H1 (cell line): Measurements from ENCODE around the gene MARK3. TPM values are rescaled to one million over a fixed set of nuclear protein-coding genes. Genes with fewer than 3 reads are reported as not detected.

Experiments used
- CTCF ChIA-PET: fragments of 300-600 bp; sonication (Branson Sonifier 250); formaldehyde crosslinking; loops from one replicate; lab custom pipeline; 2021; ENCODE audit not compliant: partially characterized antibody; lab: Charles Lee
- POLR2A ChIA-PET: fragments of 300-600 bp; sonication (Branson Sonifier 250); formaldehyde crosslinking; loops from one replicate; lab custom pipeline; 2021; ENCODE audit warnings: inconsistent platforms; ENCODE audit not compliant: partially characterized antibody; lab: Charles Lee
- DNase-seq, 2 experiments: peaks; one replicate each; pipeline versions ENCODE4 v3.0.0 to v3.0.0-alpha.2; 2010 to 2022; ENCODE audit warnings: low spot score in 2 of 2, low read depth in 1 of 2, mixed read lengths in 1 of 2
- FAIRE-seq: peaks from 2 replicates; lab custom pipeline; 2011; peaks lifted over from hg19 to GRCh38; lab: Jason Lieb, UNC
- H2AFZ ChIP-seq: 2 replicates; pipeline ENCODE4 v1.8.1; 2012; ENCODE audit warnings: low read length, inconsistent platforms
- H2AK5ac ChIP-seq: 2 replicates; pipeline ENCODE4 v1.6.1; 2013; ENCODE audit warnings: low read depth, low read length
- H2BK120ac ChIP-seq: replicated peaks from 2 replicates; pipeline ENCODE3; 2013; ENCODE audit warnings: low read depth, low read length, inconsistent platforms
- H2BK12ac ChIP-seq: 2 replicates; pipeline ENCODE4 v1.6.1; 2013; ENCODE audit warnings: low read depth, low read length
- H2BK15ac ChIP-seq: 2 replicates; pipeline ENCODE4 v1.6.1; 2013; ENCODE audit warnings: low read length
- H2BK20ac ChIP-seq: 2 replicates; pipeline ENCODE4 v1.6.1; 2013; ENCODE audit warnings: low read length
- H2BK5ac ChIP-seq: 2 replicates; pipeline ENCODE4 v1.6.1; 2013; ENCODE audit warnings: low read depth, low read length
- H3K14ac ChIP-seq: 2 replicates; pipeline ENCODE4 v1.6.1; 2013; ENCODE audit warnings: inconsistent platforms; ENCODE audit not compliant: insufficient read length
- H3K18ac ChIP-seq: 2 replicates; pipeline ENCODE4 v1.6.1; 2013; ENCODE audit warnings: low read length; ENCODE audit errors: extremely low read depth
- H3K23ac ChIP-seq: 2 replicates; pipeline ENCODE4 v1.6.1; 2013; ENCODE audit warnings: inconsistent platforms; ENCODE audit not compliant: insufficient read length
- H3K23me2 ChIP-seq: 2 replicates; pipeline ENCODE4 v1.6.1; 2013; ENCODE audit warnings: low read depth, low read length
- H3K27ac ChIP-seq: 2 replicates; pipeline ENCODE4 v1.6.1; 2011; ENCODE audit warnings: low read depth, low read length, inconsistent platforms
- H3K27me3 ChIP-seq, 4 experiments: replicated peaks in 1 of 4; 1 replicate in 1 of 4; 2 replicates in 3 of 4; pipeline versions ENCODE4 v1.6.1 to v1.8.1; 2011 to 2013; ENCODE audit warnings: low read length in 3 of 4, mild to moderate bottlenecking in 3 of 4, inconsistent platforms in 2 of 4, mixed read lengths in 2 of 4, moderate library complexity in 1 of 4; ENCODE audit not compliant: control insufficient read depth in 3 of 4, insufficient read depth in 3 of 4; ENCODE audit errors: extremely low read depth in 1 of 4
- H3K36me3 ChIP-seq, 4 experiments: 2 replicates each; pipeline versions ENCODE4 v1.6.1 to v1.8.1; 2011 to 2013; ENCODE audit warnings: mild to moderate bottlenecking in 4 of 4, low read length in 3 of 4, moderate library complexity in 2 of 4, control low read depth in 1 of 4, inconsistent platforms in 1 of 4; ENCODE audit not compliant: insufficient read depth in 4 of 4, control insufficient read depth in 2 of 4
- H3K4ac ChIP-seq: replicated peaks from 2 replicates; pipeline ENCODE3; 2013; ENCODE audit warnings: low read length, low read depth, mixed read lengths, inconsistent platforms; ENCODE audit not compliant: insufficient read length
- H3K4me1 ChIP-seq, 4 experiments: replicated peaks in 1 of 4; 1 replicate in 1 of 4; 2 replicates in 3 of 4; pipeline versions ENCODE4 v1.6.1 to v1.8.1; 2011 to 2013; ENCODE audit warnings: low read length in 3 of 4, inconsistent platforms in 2 of 4, mixed read lengths in 1 of 4; ENCODE audit not compliant: insufficient read depth in 4 of 4, control insufficient read depth in 3 of 4
- H3K4me2 ChIP-seq, 2 experiments: 2 replicates each; pipeline versions ENCODE4 v1.6.1 to v1.8.1; 2011 to 2013; ENCODE audit warnings: low read depth in 2 of 2, low read length in 2 of 2, control low read depth in 1 of 2, inconsistent platforms in 1 of 2, mild to moderate bottlenecking in 1 of 2; ENCODE audit not compliant: insufficient read depth in 1 of 2
- H3K4me3 ChIP-seq, 4 experiments: fragments of 200-600, 300-600 bp in 1 of 4; sonication (generic), shearing (Covaris generic), sonication (Bioruptor Twin) in 1 of 4; 2 replicates each; pipeline versions ENCODE4 v1.5.1 to v1.8.1; 2011 to 2016; ENCODE audit warnings: low read length in 4 of 4, low read depth in 3 of 4, control low read depth in 2 of 4, inconsistent platforms in 2 of 4, mild to moderate bottlenecking in 2 of 4, mixed read lengths in 1 of 4, moderate library complexity in 1 of 4; ENCODE audit not compliant: insufficient read depth in 2 of 4; ENCODE audit errors: extremely low read depth in 1 of 4
- H3K56ac ChIP-seq: replicated peaks from 2 replicates; pipeline ENCODE3; 2013; ENCODE audit warnings: low read depth, mild to moderate bottlenecking, mixed read lengths, low read length, inconsistent platforms; ENCODE audit not compliant: insufficient read length
- H3K79me1 ChIP-seq: 2 replicates; pipeline ENCODE4 v1.6.1; 2013; ENCODE audit warnings: low read depth, low read length, control low read depth
- H3K79me2 ChIP-seq, 2 experiments: 2 replicates each; pipeline versions ENCODE4 v1.6.1 to v1.8.1; 2012 to 2013; ENCODE audit warnings: low read length in 2 of 2, mild to moderate bottlenecking in 2 of 2, inconsistent platforms in 1 of 2; ENCODE audit not compliant: insufficient read depth in 2 of 2, control insufficient read depth in 1 of 2
- H3K9ac ChIP-seq, 4 experiments: replicated peaks in 1 of 4; 1 replicate in 1 of 4; 2 replicates in 3 of 4; pipeline versions ENCODE4 v1.6.1 to v1.8.1; 2011 to 2013; ENCODE audit warnings: low read depth in 3 of 4, low read length in 3 of 4, control low read depth in 2 of 4, mild to moderate bottlenecking in 2 of 4, moderate library complexity in 2 of 4, inconsistent platforms in 1 of 4; ENCODE audit errors: extremely low read depth in 1 of 4
- H3K9me3 ChIP-seq, 2 experiments: 2 replicates each; pipeline versions ENCODE4 v1.6.1 to v1.8.1; 2012 to 2013; ENCODE audit warnings: mild to moderate bottlenecking in 2 of 2, moderate library complexity in 2 of 2, control low read depth in 1 of 2, inconsistent platforms in 1 of 2, low read depth in 1 of 2, low read length in 1 of 2, mixed read lengths in 1 of 2; ENCODE audit not compliant: insufficient read depth in 2 of 2
- H4K20me1 ChIP-seq, 2 experiments: replicated peaks in 1 of 2; 2 replicates each; pipeline versions ENCODE3 to v1.8.1; 2011 to 2013; ENCODE audit warnings: inconsistent platforms in 2 of 2, low read length in 2 of 2, mild to moderate bottlenecking in 1 of 2; ENCODE audit not compliant: insufficient read depth in 2 of 2, control insufficient read depth in 1 of 2
- H4K5ac ChIP-seq: 2 replicates; pipeline ENCODE4 v1.6.1; 2013; ENCODE audit warnings: low read length, low read depth, mixed read lengths, inconsistent platforms; ENCODE audit not compliant: insufficient read length
- H4K8ac ChIP-seq: 2 replicates; pipeline ENCODE4 v1.8.0; 2013; ENCODE audit warnings: mild to moderate bottlenecking, moderate library complexity, low read length, inconsistent platforms; ENCODE audit not compliant: insufficient read depth; ENCODE audit errors: extremely low read depth
- H4K91ac ChIP-seq: replicated peaks from 2 replicates; pipeline ENCODE3; 2013; ENCODE audit warnings: low read length, mixed read lengths, inconsistent platforms; ENCODE audit not compliant: insufficient read length
- CBX8 ChIP-seq: fragments of 300-800, 300-1000 bp; sonication (generic); IDR thresholded peaks from 2 replicates; pipeline ENCODE4 v1.7.1; 2016; ENCODE audit warnings: low read depth, low read length, borderline replicate concordance
- CREB1 ChIP-seq: IDR thresholded peaks from 2 replicates; pipeline ENCODE4 v1.6.1; 2012; ENCODE audit warnings: inconsistent platforms
- EGR1 ChIP-seq: IDR thresholded peaks from 2 replicates; pipeline ENCODE4 v1.6.1; 2011; ENCODE audit warnings: low read depth, low read length, borderline replicate concordance
- FOSL1 ChIP-seq: IDR thresholded peaks from 2 replicates; pipeline ENCODE4 v1.6.1; 2011; ENCODE audit warnings: mild to moderate bottlenecking, low read depth, low read length, moderate library complexity; ENCODE audit not compliant: insufficient read depth
- HDAC6 ChIP-seq: IDR thresholded peaks from one replicate; pipeline ENCODE4 v1.7.1; 2012; ENCODE audit warnings: low read depth, mild to moderate bottlenecking, inconsistent platforms, low read length, moderate library complexity
- JUND ChIP-seq: IDR thresholded peaks from 2 replicates; pipeline ENCODE4 v1.6.1; 2011; ENCODE audit warnings: mild to moderate bottlenecking, improper control_type of control experiment, low read length
- POLR2A ChIP-seq, 2 experiments: IDR thresholded peaks; 1 replicate in 1 of 2; 2 replicates in 1 of 2; pipeline ENCODE4 v1.6.1; 2011; ENCODE audit warnings: low read depth in 2 of 2, low read length in 2 of 2, mild to moderate bottlenecking in 2 of 2; ENCODE audit errors: control extremely low read depth in 1 of 2
- RFX5 ChIP-seq: IDR thresholded peaks from 2 replicates; pipeline ENCODE4 v1.6.1; 2011; ENCODE audit warnings: low read depth, low read length, improper control_type of control experiment, borderline replicate concordance
- SIX5 ChIP-seq: IDR thresholded peaks from 2 replicates; pipeline ENCODE4 v1.6.1; 2011; ENCODE audit warnings: mild to moderate bottlenecking, low read depth, low read length
- SP1 ChIP-seq: IDR thresholded peaks from 2 replicates; pipeline ENCODE4 v1.6.1; 2011; ENCODE audit warnings: low read depth, low read length
- TCF12 ChIP-seq: IDR thresholded peaks from 2 replicates; pipeline ENCODE4 v1.6.1; 2011; ENCODE audit warnings: low read depth, mild to moderate bottlenecking, low read length
- ZNF274 ChIP-seq: IDR thresholded peaks from 2 replicates; pipeline ENCODE4 v1.7.0; 2012; ENCODE audit warnings: low read length, borderline replicate concordance; ENCODE audit errors: extremely low read depth
- WGBS, 2 experiments: shearing (Covaris generic) in 1 of 2; methylation state at CpG; one replicate each; pipeline versions ENCODE4 v1.1.6 to v1.1.7; 2013 to 2015; ENCODE audit warnings: low lambda C conversion rate in 2 of 2, mixed read lengths in 2 of 2, inconsistent platforms in 1 of 2, low coverage in 1 of 2, missing lambda C conversion rate in 1 of 2; ENCODE audit not compliant: insufficient replicate concordance in 2 of 2, insufficient coverage in 1 of 2, insufficient read length in 1 of 2; ENCODE audit errors: extremely low coverage in 1 of 2, missing lambda C conversion rate in 1 of 2; 5-methylcytosine and 5-hydroxymethylcytosine counted together
- polyA plus RNA-seq, 7 experiments: library from polyadenylated mRNA; depleted of rRNA in 3 of 7; stranded (reverse) in 5 of 7; unstranded in 2 of 7; fragments of >200 nt in 5 of 7; fragments of 200-250 nt in 2 of 7; gene quantifications; 1 replicate in 5 of 7; 2 replicates in 1 of 7; 4 replicates in 1 of 7; pipeline versions ENCODE4 v1.2.1 to v1.2.3, GENCODE V29; 2011 to 2013; ENCODE audit warnings: missing spikeins in 2 of 7, mixed read lengths in 2 of 7
- total RNA-seq: library from RNA; stranded (reverse); fragmentation: NEBNext Ultra II Directional; extraction: Animal tissue kit (Norgen Biotek cat#: 25700); gene quantifications from 2 replicates; pipeline ENCODE4 v1.2.1, GENCODE V29; 2021

The MARK3 gene
- total and polyA plus RNA-seq, 2 of the 8 experiments (the other 6 are each of a cell fraction or from before 2014, with no cell fraction given), result 39.4 to 76.9 TPM

DNA sequence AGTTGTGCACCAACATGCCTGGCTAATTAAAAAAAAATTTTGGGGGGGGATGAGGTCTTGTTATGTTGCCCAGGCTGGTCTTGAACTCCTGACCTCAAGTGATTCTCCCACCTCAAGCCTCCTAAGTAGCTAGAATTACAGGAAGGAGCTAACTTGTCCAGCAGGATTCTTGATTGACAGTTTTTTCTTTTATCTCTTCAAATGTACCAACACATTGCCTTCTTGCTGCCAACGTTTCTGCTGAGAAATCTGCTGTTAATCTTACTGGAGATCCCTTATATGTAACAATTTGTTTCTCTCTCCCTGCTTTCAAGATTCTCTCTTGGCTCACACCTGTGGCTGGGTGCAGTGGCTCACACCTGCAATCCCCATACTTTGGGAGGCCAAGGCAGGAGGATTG, 22.4 kb upstream of the MARK3 start:
- no peak overlapping the region for H2BK15ac ChIP-seq
- peaks cover 0 to 7% of the 10 kb centered on the region in 2 experiments; a peak in 1 of 4 replicates for H3K9me3 ChIP-seq
- H4K8ac ChIP-seq, result no peak overlapping the region
- H4K20me1 ChIP-seq, result no peaks in the 10 kb centered on the region
- no peak for TF ChIP-seq ZNF274
- no peak for TF ChIP-seq HDAC6
- no peak for TF ChIP-seq RFX5
- TF ChIP-seq TCF12, result no peak
- TF ChIP-seq CBX8, result no peak
- no peak for TF ChIP-seq FOSL1
- TF ChIP-seq JUND, result no peak
- no peak for TF ChIP-seq SIX5
- no peak for TF ChIP-seq SP1
- TF ChIP-seq CREB1, result no peak
- no peak for TF ChIP-seq EGR1
- TF ChIP-seq POLR2A (IDR thresholded peaks at IDR 0.05; ENCODE audit: control extremely low read depth in 1 of 2, low read depth in 2 of 2, low read length in 2 of 2), result no peak
- no peak overlapping the region for H2BK20ac ChIP-seq
- H2BK12ac ChIP-seq, result no peak overlapping the region
- DNase-seq (no peak), FAIRE-seq (no peak)
- no peak overlapping the region for H3K18ac ChIP-seq
- 77% methylated on average over 1 of the region's 1 CpG; no CpG with 5 or more reads in 1 of the 2 experiments for WGBS, 2 experiments
- H3K23ac ChIP-seq, result no peak overlapping the region
- H4K91ac ChIP-seq, result no peak overlapping the region
- H2AFZ ChIP-seq, result no peak overlapping the region
- no peak overlapping the region for H3K27ac ChIP-seq
- no peaks in the 10 kb centered on the region for H3K79me2 ChIP-seq
- no peak overlapping the region for H3K4me3 ChIP-seq
- no peak overlapping the region for H3K14ac ChIP-seq
- no peak overlapping the region for H3K56ac ChIP-seq
- POLR2A ChIA-PET, result interaction anchor here (1.9 kb wide), 1 partner anchor 23 kb away, joined by 4 read pairs; no protein-coding TSS in a partner anchor
- H3K4me1 ChIP-seq, result no peaks in the 10 kb centered on the region
- H3K9ac ChIP-seq, result no peak overlapping the region
- H3K4ac ChIP-seq, result no peak overlapping the region
- H3K36me3 ChIP-seq, result no peaks in the 10 kb centered on the region
- CTCF ChIA-PET, result no interaction called here
- no peak overlapping the region for H2BK5ac ChIP-seq
- H3K27me3 ChIP-seq, result no peaks in the 10 kb centered on the region
- H3K4me2 ChIP-seq, result no peak overlapping the region
- H3K23me2 ChIP-seq, result no peaks in the 10 kb centered on the region
- H2AK5ac ChIP-seq, result no peak overlapping the region
- H4K5ac ChIP-seq, result no peak overlapping the region
- H2BK120ac ChIP-seq, result no peak overlapping the region
- no peaks in the 10 kb centered on the region for H3K79me1 ChIP-seq
